GM12892 (cell line): ENCODE measurements around the gene OSBPL8.
"Not testable (repeated sequence)": the region's sequence is repeated elsewhere in the genome, so short reads cannot be mapped to it uniquely, and the experiment has no call there.

Experiments
- POLR2A ChIP-seq: IDR thresholded peaks from 2 replicates; pipeline ENCODE4 v1.6.1; 2011; ENCODE audit warnings: low read depth, low read length, control low read depth
- POLR2AphosphoS5 ChIP-seq: IDR thresholded peaks from 2 replicates; pipeline ENCODE4 v1.6.1; 2011; ENCODE audit warnings: low read depth, low read length, control low read depth
- TAF1 ChIP-seq: IDR thresholded peaks from 2 replicates; pipeline ENCODE4 v1.6.1; 2011; ENCODE audit warnings: low read depth, mild to moderate bottlenecking, control low read depth, low read length, borderline replicate concordance

GRCh38 chr12:76499136-76499535 is 60.4 kb downstream of the OSBPL8 start:
- TF ChIP-seq POLR2AphosphoS5, POLR2A, TAF1: not testable (repeated sequence)
